Mammary epithelial cell (primary cell): ENCODE data around the gene MIOS.

ENCODE experiments used
- EZH2 ChIP-seq: IDR thresholded peaks from 2 replicates; pipeline ENCODE4 v1.6.1; 2012; ENCODE audit warnings: low read length, inconsistent platforms, borderline replicate concordance
- TF ChIP-seq, protein P1 (sequence below), 2 donors: IDR thresholded peaks in 1 of 2; conservative IDR thresholded peaks in 1 of 2; 2 replicates each; pipeline ENCODE4 v1.5.1; 2011 to 2012; ENCODE audit warnings: inconsistent platforms in 2 of 2, low read length in 2 of 2, mild to moderate bottlenecking in 2 of 2, control low read depth in 1 of 2, low read depth in 1 of 2; ENCODE audit not compliant: insufficient read depth in 1 of 2; ENCODE audit errors: extremely low read depth in 1 of 2

DNA sequence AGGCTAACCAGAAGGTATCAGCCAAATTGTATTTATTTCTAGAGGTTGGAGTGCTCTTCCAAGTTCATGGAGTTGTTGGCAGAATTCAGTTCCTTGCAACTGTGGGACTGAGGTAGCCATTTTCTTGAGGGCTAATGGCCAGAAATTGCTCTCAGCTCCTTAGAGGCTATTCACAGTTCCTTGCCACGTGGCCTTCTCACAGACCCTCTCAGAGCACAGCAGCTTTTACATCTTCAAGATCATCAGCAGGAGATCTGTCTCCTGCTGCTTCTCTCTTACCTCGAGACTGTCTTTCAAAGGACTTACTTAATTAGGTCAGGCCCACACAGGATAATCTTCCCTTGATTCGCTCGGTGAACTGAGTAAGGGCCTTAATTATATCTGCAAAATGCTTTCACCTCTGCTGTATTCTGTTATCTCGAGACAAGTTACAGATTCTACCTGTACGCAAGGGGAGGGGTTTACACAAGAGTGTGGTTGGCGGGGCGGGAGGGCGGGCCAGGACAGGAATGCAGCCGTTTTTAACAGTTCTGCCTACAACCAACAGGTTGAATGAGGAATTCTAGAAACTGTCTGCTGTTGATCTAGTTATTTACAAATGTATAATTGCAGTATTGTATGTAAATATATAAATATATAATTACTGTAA, 15.0 kb downstream of the MIOS start:
- TF ChIP-seq, protein P1, sequence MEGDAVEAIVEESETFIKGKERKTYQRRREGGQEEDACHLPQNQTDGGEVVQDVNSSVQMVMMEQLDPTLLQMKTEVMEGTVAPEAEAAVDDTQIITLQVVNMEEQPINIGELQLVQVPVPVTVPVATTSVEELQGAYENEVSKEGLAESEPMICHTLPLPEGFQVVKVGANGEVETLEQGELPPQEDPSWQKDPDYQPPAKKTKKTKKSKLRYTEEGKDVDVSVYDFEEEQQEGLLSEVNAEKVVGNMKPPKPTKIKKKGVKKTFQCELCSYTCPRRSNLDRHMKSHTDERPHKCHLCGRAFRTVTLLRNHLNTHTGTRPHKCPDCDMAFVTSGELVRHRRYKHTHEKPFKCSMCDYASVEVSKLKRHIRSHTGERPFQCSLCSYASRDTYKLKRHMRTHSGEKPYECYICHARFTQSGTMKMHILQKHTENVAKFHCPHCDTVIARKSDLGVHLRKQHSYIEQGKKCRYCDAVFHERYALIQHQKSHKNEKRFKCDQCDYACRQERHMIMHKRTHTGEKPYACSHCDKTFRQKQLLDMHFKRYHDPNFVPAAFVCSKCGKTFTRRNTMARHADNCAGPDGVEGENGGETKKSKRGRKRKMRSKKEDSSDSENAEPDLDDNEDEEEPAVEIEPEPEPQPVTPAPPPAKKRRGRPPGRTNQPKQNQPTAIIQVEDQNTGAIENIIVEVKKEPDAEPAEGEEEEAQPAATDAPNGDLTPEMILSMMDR (conservative IDR thresholded peaks at IDR 0.05 in 1 of 2, IDR thresholded peaks at IDR 0.05 in 1 of 2; ENCODE audit: extremely low read depth in 1 of 2, insufficient read depth in 1 of 2, low read depth in 1 of 2, low read length in 2 of 2), result no peak
- TF ChIP-seq EZH2, result no peak
